ENCODE data around the gene UBE2N.

The UBE2N gene

GRCh38 chr12:93451423-93452158, 9.8 kb upstream of the UBE2N start:
- Histone ChIP-seq H3K18ac (ENCODE audit: low read length) (no peak overlapping the region), H3K79me1 (ENCODE audit: low read depth, low read length) (no peaks in the 10 kb centered on the region), H3K27me3 (ENCODE audit: control insufficient read depth in 3 of 3, insufficient read depth in 3 of 3, low read depth in 1 of 3, low read length in 3 of 3) (no peaks in the 10 kb centered on the region), H3K36me3 (replicated peaks in 1 of 2; ENCODE audit: control insufficient read depth in 2 of 2, insufficient read depth in 2 of 2, low read length in 2 of 2) (no peaks in the 10 kb centered on the region), H2AK5ac (ENCODE audit: low read depth, low read length) (no peak overlapping the region), H4K8ac (ENCODE audit: low read depth, low read length) (no peak overlapping the region), H4K91ac (ENCODE audit: low read depth, low read length, poor library complexity) (no peak overlapping the region), H3K4ac (ENCODE audit: low read length) (no peak overlapping the region), H3K9ac (ENCODE audit: low read depth, low read length, poor library complexity) (no peak overlapping the region), H2BK12ac (ENCODE audit: low read length) (no peak overlapping the region), H3K27ac (replicated peaks; ENCODE audit: low read length) (no peak overlapping the region), H3K14ac (ENCODE audit: low read length) (no peak overlapping the region), H3K4me2 (ENCODE audit: insufficient read depth, low read length, poor library complexity, severe bottlenecking) (no peak overlapping the region), H3K4me1 (ENCODE audit: control insufficient read depth in 2 of 2, insufficient read depth in 1 of 2, low read depth in 1 of 2, low read length in 2 of 2) (no peaks in the 10 kb centered on the region), H3K9me3 (replicated peaks in 1 of 2; ENCODE audit: control insufficient read depth in 2 of 2, insufficient read depth in 1 of 2, low read depth in 1 of 2, low read length in 2 of 2) (peaks cover 0 to 4% of the 10 kb centered on the region in 2 donors), H2AFZ (ENCODE audit: low read length) (no peak overlapping the region), H3K4me3 (ENCODE audit: low read length in 2 of 2) (no peak overlapping the region), H2BK5ac (ENCODE audit: low read length) (no peak overlapping the region), H2BK15ac (ENCODE audit: low read length) (no peak overlapping the region), H2BK120ac (ENCODE audit: low read depth, low read length) (no peak overlapping the region), H3K23ac (ENCODE audit: low read depth, low read length, poor library complexity) (no peak overlapping the region)
- WGBS, 2 donors (ENCODE audit: extremely low coverage in 2 of 2, insufficient read length in 2 of 2, insufficient replicate concordance in 1 of 2), result no CpG with 5 or more reads among the region's 3 CpGs
- DNase-seq (ENCODE audit: low spot score), result no peak

- no peak overlapping the region for H2BK12ac ChIP-seq (ENCODE audit: low read length)
- no peak overlapping the region for H3K9ac ChIP-seq (ENCODE audit: low read depth, low read length, poor library complexity)
- H3K4me1 ChIP-seq (ENCODE audit: control insufficient read depth in 2 of 2, insufficient read depth in 1 of 2, low read depth in 1 of 2, low read length in 2 of 2), result no peaks in the 10 kb centered on the region
- H3K4me3 ChIP-seq (ENCODE audit: low read length in 2 of 2), result no peak overlapping the region
- H2AK5ac ChIP-seq (ENCODE audit: low read depth, low read length), result no peak overlapping the region
- H3K23ac ChIP-seq (ENCODE audit: low read depth, low read length, poor library complexity), result no peak overlapping the region
- H2AFZ ChIP-seq (ENCODE audit: low read length), result no peak overlapping the region
- no peak for DNase-seq (ENCODE audit: low spot score)
- H3K18ac ChIP-seq (ENCODE audit: low read length), result no peak overlapping the region
- no peak overlapping the region for H2BK120ac ChIP-seq (ENCODE audit: low read depth, low read length)
- no peak overlapping the region for H3K14ac ChIP-seq (ENCODE audit: low read length)
- H3K9me3 ChIP-seq (replicated peaks in 1 of 2; ENCODE audit: control insufficient read depth in 2 of 2, insufficient read depth in 1 of 2, low read depth in 1 of 2, low read length in 2 of 2), result peaks cover 0 to 4% of the 10 kb centered on the region in 2 donors
- no peaks in the 10 kb centered on the region for H3K36me3 ChIP-seq (replicated peaks in 1 of 2; ENCODE audit: control insufficient read depth in 2 of 2, insufficient read depth in 2 of 2, low read length in 2 of 2)
- no peak overlapping the region for H3K4ac ChIP-seq (ENCODE audit: low read length)
- no peak overlapping the region for H2BK5ac ChIP-seq (ENCODE audit: low read length)
- no peak overlapping the region for H3K27ac ChIP-seq (replicated peaks; ENCODE audit: low read length)
- H3K27me3 ChIP-seq (ENCODE audit: control insufficient read depth in 3 of 3, insufficient read depth in 3 of 3, low read depth in 1 of 3, low read length in 3 of 3), result no peaks in the 10 kb centered on the region
- no CpG with 5 or more reads among the region's 1 CpG for WGBS, 2 donors (ENCODE audit: extremely low coverage in 2 of 2, insufficient read length in 2 of 2, insufficient replicate concordance in 1 of 2)
- no peaks in the 10 kb centered on the region for H3K79me1 ChIP-seq (ENCODE audit: low read depth, low read length)
- H4K91ac ChIP-seq (ENCODE audit: low read depth, low read length, poor library complexity), result no peak overlapping the region
- no peak overlapping the region for H3K4me2 ChIP-seq (ENCODE audit: insufficient read depth, low read length, poor library complexity, severe bottlenecking)
- no peak overlapping the region for H2BK15ac ChIP-seq (ENCODE audit: low read length)
- H4K8ac ChIP-seq (ENCODE audit: low read depth, low read length), result no peak overlapping the region
Observed at GRCh38 chr12:93449277-93449676, 7.5 kb upstream of the UBE2N start.

GRCh38 chr12:93448796-93449195, 7.0 kb upstream of the UBE2N start:
- H2BK12ac ChIP-seq (ENCODE audit: low read length), result no peak overlapping the region
- H3K18ac ChIP-seq (ENCODE audit: low read length), result no peak overlapping the region
- no peak overlapping the region for H2BK120ac ChIP-seq (ENCODE audit: low read depth, low read length)
- H3K9ac ChIP-seq (ENCODE audit: low read depth, low read length, poor library complexity), result no peak overlapping the region
- H3K23ac ChIP-seq (ENCODE audit: low read depth, low read length, poor library complexity), result no peak overlapping the region
- no peak overlapping the region for H3K4me2 ChIP-seq (ENCODE audit: insufficient read depth, low read length, poor library complexity, severe bottlenecking)
- no peak overlapping the region for H2AK5ac ChIP-seq (ENCODE audit: low read depth, low read length)
- peaks cover 0 to 4% of the 10 kb centered on the region in 2 donors for H3K9me3 ChIP-seq (replicated peaks in 1 of 2; ENCODE audit: control insufficient read depth in 2 of 2, insufficient read depth in 1 of 2, low read depth in 1 of 2, low read length in 2 of 2)
- H4K8ac ChIP-seq (ENCODE audit: low read depth, low read length), result no peak overlapping the region
- H3K79me1 ChIP-seq (ENCODE audit: low read depth, low read length), result no peaks in the 10 kb centered on the region
- H3K27ac ChIP-seq (replicated peaks; ENCODE audit: low read length), result no peak overlapping the region
- H3K4ac ChIP-seq (ENCODE audit: low read length), result no peak overlapping the region
- no peaks in the 10 kb centered on the region for H3K36me3 ChIP-seq (replicated peaks in 1 of 2; ENCODE audit: control insufficient read depth in 2 of 2, insufficient read depth in 2 of 2, low read length in 2 of 2)
- no peak overlapping the region for H4K91ac ChIP-seq (ENCODE audit: low read depth, low read length, poor library complexity)
- H2BK15ac ChIP-seq (ENCODE audit: low read length), result no peak overlapping the region
- no peaks in the 10 kb centered on the region for H3K4me1 ChIP-seq (ENCODE audit: control insufficient read depth in 2 of 2, insufficient read depth in 1 of 2, low read depth in 1 of 2, low read length in 2 of 2)
- no peak overlapping the region for H3K14ac ChIP-seq (ENCODE audit: low read length)
- WGBS, 2 donors (ENCODE audit: extremely low coverage in 2 of 2, insufficient read length in 2 of 2, insufficient replicate concordance in 1 of 2), result no CpG with 5 or more reads among the region's 5 CpGs
- H3K27me3 ChIP-seq (ENCODE audit: control insufficient read depth in 3 of 3, insufficient read depth in 3 of 3, low read depth in 1 of 3, low read length in 3 of 3), result no peaks in the 10 kb centered on the region
- no peak overlapping the region for H2AFZ ChIP-seq (ENCODE audit: low read length)
- no peak for DNase-seq (ENCODE audit: low spot score)
- H3K4me3 ChIP-seq (ENCODE audit: low read length in 2 of 2), result no peak overlapping the region
- H2BK5ac ChIP-seq (ENCODE audit: low read length), result no peak overlapping the region

- H3K36me3 ChIP-seq (replicated peaks in 1 of 2; ENCODE audit: control insufficient read depth in 2 of 2, insufficient read depth in 2 of 2, low read length in 2 of 2), result no peaks in the 10 kb centered on the region
- H3K14ac ChIP-seq (ENCODE audit: low read length), result no peak overlapping the region
- no peak overlapping the region for H2BK5ac ChIP-seq (ENCODE audit: low read length)
- H3K9me3 ChIP-seq (replicated peaks in 1 of 2; ENCODE audit: control insufficient read depth in 2 of 2, insufficient read depth in 1 of 2, low read depth in 1 of 2, low read length in 2 of 2), result peaks cover 0 to 4% of the 10 kb centered on the region in 2 donors
- H3K4me2 ChIP-seq (ENCODE audit: insufficient read depth, low read length, poor library complexity, severe bottlenecking), result no peak overlapping the region
- no peaks in the 10 kb centered on the region for H3K79me1 ChIP-seq (ENCODE audit: low read depth, low read length)
- H3K4ac ChIP-seq (ENCODE audit: low read length), result no peak overlapping the region
- no peak for DNase-seq (ENCODE audit: low spot score)
- no peak overlapping the region for H3K27ac ChIP-seq (replicated peaks; ENCODE audit: low read length)
- H3K4me1 ChIP-seq (ENCODE audit: control insufficient read depth in 2 of 2, insufficient read depth in 1 of 2, low read depth in 1 of 2, low read length in 2 of 2), result peaks cover under 1 to 2% of the 10 kb centered on the region in 2 donors
- H2AK5ac ChIP-seq (ENCODE audit: low read depth, low read length), result no peak overlapping the region
- H3K18ac ChIP-seq (ENCODE audit: low read length), result no peak overlapping the region
- no peak overlapping the region for H4K91ac ChIP-seq (ENCODE audit: low read depth, low read length, poor library complexity)
- no peak overlapping the region for H3K4me3 ChIP-seq (ENCODE audit: low read length in 2 of 2)
- no peak overlapping the region for H2BK15ac ChIP-seq (ENCODE audit: low read length)
- no peak overlapping the region for H2AFZ ChIP-seq (ENCODE audit: low read length)
- no peak overlapping the region for H4K8ac ChIP-seq (ENCODE audit: low read depth, low read length)
- H3K27me3 ChIP-seq (ENCODE audit: control insufficient read depth in 3 of 3, insufficient read depth in 3 of 3, low read depth in 1 of 3, low read length in 3 of 3), result no peaks in the 10 kb centered on the region
- no peak overlapping the region for H2BK120ac ChIP-seq (ENCODE audit: low read depth, low read length)
- no peak overlapping the region for H3K9ac ChIP-seq (ENCODE audit: low read depth, low read length, poor library complexity)
- no peak overlapping the region for H2BK12ac ChIP-seq (ENCODE audit: low read length)
- no peak overlapping the region for H3K23ac ChIP-seq (ENCODE audit: low read depth, low read length, poor library complexity)
- WGBS, 2 donors (ENCODE audit: extremely low coverage in 2 of 2, insufficient read length in 2 of 2, insufficient replicate concordance in 1 of 2), result no CpG with 5 or more reads among the region's 4 CpGs
Observed at GRCh38 chr12:93447555-93448290, 6.0 kb upstream of the UBE2N start.

All from neuronal stem cell (in vitro differentiated cells).